ENCODE results near the gene HACD3. TPM values are rescaled to one million over a fixed set of nuclear protein-coding genes. Genes with fewer than 3 reads are reported as not detected.

Gene HACD3
- polyA plus RNA-seq, 1 of the 3 experiments (the other 2 are of a cell fraction), result 45.7 TPM

- no peak overlapping the region for H3K9ac ChIP-seq
- no peak overlapping the region for H2AFZ ChIP-seq (ENCODE audit: low read depth)
- DNase-seq, result peak; percentile 36
- H3K79me2 ChIP-seq (ENCODE audit: insufficient read depth), result no peaks in the 10 kb centered on the region
- H3K4me1 ChIP-seq (ENCODE audit: control insufficient read depth in 1 of 2, insufficient read depth in 2 of 2, low read depth in 1 of 2, low read length in 1 of 2), result peaks cover 0 to 4% of the 10 kb centered on the region in 2 experiments; a peak in 2 of 4 replicates
- POLR2A ChIA-PET, result interaction anchor here (0.7 to 1.4 kb wide), 2 partner anchors 9 to 39 kb away, joined by 3 to 12 read pairs; partner anchors contain the start of gene INTS14
- no peaks in the 10 kb centered on the region for H3K27me3 ChIP-seq (ENCODE audit: insufficient read depth)
- H3K36me3 ChIP-seq (replicated peaks in 1 of 2; ENCODE audit: control insufficient read depth in 1 of 2, insufficient read depth in 2 of 2, low read length in 1 of 2), result peaks cover 0 to 6% of the 10 kb centered on the region in 2 experiments
- no peaks in the 10 kb centered on the region for H4K20me1 ChIP-seq (ENCODE audit: insufficient read depth)
- H3F3A ChIP-seq (replicated peaks; ENCODE audit: insufficient read depth), result peaks cover 2% of the 10 kb centered on the region
- WGBS (ENCODE audit: low lambda C conversion rate), result 84% methylated on average over 5 of the region's 5 CpGs
- no peaks in the 10 kb centered on the region for H3K9me2 ChIP-seq
- no peak overlapping the region for H3K4me2 ChIP-seq
- TF ChIP-seq EP300 (IDR thresholded peaks at IDR 0.05; ENCODE audit: borderline replicate concordance in 1 of 2, low read depth in 1 of 2, low read length in 1 of 2) (no peak), FOSL2 (IDR thresholded peaks at IDR 0.05; ENCODE audit: borderline replicate concordance, low read depth) (no peak), IRF3 (IDR thresholded peaks at IDR 0.05; ENCODE audit: low read depth, low read length) (no peak), SMC3 (IDR thresholded peaks at IDR 0.05; ENCODE audit: low read depth, low read length) (no peak), MEF2A (IDR thresholded peaks at IDR 0.05; ENCODE audit: borderline replicate concordance, low read depth) (no peak), EZH2phosphoT487 (IDR thresholded peaks at IDR 0.05; ENCODE audit: borderline replicate concordance, low read depth) (no peak), YY1 (IDR thresholded peaks at IDR 0.05; ENCODE audit: low read depth) (no peak), GABPA (IDR thresholded peaks at IDR 0.05; ENCODE audit: low read depth) (no peak), USF1 (IDR thresholded peaks at IDR 0.05; ENCODE audit: borderline replicate concordance, low read depth) (no peak), CHD2 (IDR thresholded peaks at IDR 0.05; ENCODE audit: low read length, partially characterized antibody) (no peak), GATA2 (CRISPR knock-in tag; IDR thresholded peaks at IDR 0.05) (no peak; the same call in 1 of the 2 replicates), SIN3A (IDR thresholded peaks at IDR 0.05; ENCODE audit: borderline replicate concordance, low read depth, low read length) (no peak), USF2 (IDR thresholded peaks at IDR 0.05; ENCODE audit: borderline replicate concordance, low read depth, low read length) (no peak), POLR2AphosphoS5 (IDR thresholded peaks at IDR 0.05; ENCODE audit: low read depth, low read length) (no peak), ELF1 (IDR thresholded peaks at IDR 0.05) (no peak), RCOR1 (IDR thresholded peaks at IDR 0.05; ENCODE audit: low read length) (no peak)
- H3K4me3 ChIP-seq (ENCODE audit: low read depth in 2 of 2, low read length in 1 of 2), result no peak overlapping the region
- no peaks in the 10 kb centered on the region for H3K9me3 ChIP-seq
- CTCF ChIA-PET, result interaction anchor here (0.8 to 1.8 kb wide), 4 partner anchors 9 to 24 kb away, joined by 3 to 11 read pairs (median 4); partner anchors contain the start of gene INTS14
- peak overlapping the region in 1 of 2 experiments; percentile 61; a peak in 2 of 4 replicates for H3K27ac ChIP-seq (ENCODE audit: low read depth in 2 of 2, low read length in 1 of 2)
Measured at GRCh38 chr15:65619626-65620290, 89.5 kb downstream of the HACD3 start.

Measured in SK-N-SH (cell line).